NCI-H2227 (cell line): ENCODE measurements around the gene LRRC4B.

Experiments
- DNase-seq: peaks from one replicate; lab custom pipeline; 2025; ENCODE audit not compliant: unreplicated experiment; lab: John Stamatoyannopoulos, UW

The LRRC4B gene

DNA sequence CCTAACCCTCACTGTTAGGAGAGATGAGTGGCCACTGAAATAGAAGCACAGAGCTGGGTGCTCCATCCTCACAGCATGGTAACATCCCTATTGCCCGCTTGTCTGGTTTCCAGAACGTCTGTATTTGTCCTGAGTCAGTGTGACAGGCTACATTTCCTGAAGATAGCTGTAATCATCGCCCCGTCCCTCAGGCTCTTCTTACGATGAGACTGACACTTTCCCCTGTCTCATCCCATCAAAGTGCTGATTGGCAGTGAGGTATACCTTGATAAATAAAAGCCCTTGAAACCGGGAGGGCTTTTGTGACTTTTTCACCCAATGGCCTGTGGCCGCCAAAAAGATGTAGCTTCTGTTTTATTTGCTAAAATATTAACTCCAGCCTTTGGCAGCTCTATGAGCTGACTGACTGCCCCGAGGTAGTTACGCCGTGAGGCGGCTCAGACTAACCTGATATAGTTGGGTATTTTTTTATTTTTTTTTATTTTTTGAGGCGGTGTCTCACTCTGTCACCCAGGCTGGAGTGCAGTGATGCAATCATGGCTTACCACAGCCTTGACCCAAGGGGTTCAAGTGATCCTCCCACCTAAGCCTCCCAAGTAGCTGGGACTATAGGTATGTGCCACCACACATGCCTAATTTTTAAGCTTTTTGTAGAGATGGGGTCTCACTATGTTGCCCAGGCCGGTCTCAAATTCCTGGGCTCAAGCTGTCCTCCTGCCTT, 5.7 kb upstream of the LRRC4B start:
- no peak for DNase-seq

DNA sequence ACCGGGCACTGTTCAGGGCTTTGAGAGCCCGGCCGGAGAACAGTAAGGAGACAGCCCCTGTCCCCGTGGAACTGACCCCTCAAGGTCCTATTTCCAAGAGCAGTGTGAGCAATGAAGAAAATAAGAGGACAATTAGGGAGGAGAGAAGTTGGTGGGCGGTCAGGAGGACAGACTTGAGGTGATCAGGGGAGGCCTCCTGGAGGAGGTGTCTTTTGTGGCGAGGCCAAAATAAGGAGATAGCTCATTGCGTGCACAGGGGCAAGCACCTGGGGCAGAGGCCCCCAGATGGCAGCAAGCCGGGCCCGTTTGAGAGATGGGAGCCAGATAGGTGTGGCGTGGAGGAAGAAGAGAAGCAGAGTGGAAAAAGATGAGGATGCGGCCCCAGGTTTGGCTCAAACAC, 2.8 kb upstream of the LRRC4B start:
- DNase-seq = no peak

DNA sequence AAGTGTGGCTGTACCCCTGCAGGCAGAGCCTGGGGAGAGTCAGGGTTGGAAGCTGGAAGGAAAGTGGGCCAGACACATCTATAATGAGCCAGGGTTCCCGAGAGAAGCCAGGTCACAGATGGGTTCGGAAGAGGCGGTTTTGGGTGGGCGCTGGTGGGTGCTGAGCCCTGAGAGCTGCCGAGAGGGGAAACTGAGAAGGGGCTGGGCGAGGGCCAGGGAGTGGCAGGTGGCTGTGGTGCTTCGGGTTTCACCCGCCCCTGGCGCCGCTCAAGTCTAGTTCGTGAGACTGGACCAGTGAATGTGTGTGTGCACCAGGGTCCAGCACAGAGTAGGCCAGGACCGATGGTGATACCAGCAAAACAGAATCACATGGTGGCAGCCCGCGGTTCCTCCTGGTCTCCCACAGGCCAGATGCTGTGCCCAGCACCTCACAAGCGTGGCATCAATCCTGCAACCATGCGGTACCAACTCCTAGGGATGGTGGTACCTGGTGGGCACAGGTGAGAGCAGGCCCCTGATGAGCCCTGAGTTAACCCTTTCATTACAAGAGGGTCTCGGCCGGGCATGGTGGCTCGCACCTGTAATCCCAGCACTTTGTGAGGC, 1.8 kb upstream of the LRRC4B start:
- DNase-seq = no peak

DNA sequence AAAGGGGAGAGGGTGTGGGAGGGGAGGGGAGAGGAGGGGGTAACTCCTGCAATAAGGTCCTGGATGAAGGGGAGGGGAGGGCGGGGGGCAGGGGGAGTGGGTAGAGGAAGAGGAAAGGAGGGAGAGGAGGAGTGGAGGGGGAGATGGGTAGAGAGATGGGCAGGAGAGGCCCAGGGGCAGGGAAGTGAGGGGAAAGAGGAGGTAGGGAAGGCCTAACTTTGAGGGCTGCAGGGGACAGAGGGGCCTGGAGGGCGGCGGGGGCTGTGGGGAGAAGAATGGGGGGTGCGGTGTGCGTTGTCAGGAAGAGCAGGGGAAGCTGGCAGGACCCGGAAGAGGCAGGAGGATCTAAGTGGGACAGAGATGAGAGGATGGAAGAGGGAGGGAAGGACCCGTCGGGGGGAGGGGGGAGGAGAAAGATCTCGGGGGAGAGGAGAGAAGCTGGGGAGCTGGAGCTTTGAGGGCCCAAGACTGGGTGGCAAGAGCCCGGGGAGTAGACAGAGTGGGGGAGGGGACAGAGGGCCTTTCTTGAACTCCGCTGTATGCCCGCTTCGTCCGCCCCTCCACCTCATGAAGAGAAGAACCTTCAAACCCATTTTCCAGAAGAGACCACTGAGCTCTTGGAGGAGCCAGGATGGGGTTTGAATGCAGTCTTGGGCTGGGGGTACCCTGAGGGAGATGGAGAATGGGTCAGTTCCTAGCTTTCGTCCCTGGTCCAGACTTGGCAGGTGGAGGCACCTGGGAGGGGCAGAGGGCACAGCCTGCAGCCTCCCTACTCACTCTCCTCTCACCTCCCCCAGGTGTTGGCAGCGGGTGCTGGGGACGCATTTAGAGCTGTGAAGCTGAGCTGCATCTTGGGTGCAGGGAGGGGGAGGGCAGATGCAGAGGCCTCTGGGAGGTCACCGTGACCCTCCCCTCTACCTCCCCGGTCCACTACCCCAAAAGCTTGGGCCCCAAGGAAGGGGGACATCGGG, 778 bp upstream of the LRRC4B start:
- no peak for DNase-seq

DNA sequence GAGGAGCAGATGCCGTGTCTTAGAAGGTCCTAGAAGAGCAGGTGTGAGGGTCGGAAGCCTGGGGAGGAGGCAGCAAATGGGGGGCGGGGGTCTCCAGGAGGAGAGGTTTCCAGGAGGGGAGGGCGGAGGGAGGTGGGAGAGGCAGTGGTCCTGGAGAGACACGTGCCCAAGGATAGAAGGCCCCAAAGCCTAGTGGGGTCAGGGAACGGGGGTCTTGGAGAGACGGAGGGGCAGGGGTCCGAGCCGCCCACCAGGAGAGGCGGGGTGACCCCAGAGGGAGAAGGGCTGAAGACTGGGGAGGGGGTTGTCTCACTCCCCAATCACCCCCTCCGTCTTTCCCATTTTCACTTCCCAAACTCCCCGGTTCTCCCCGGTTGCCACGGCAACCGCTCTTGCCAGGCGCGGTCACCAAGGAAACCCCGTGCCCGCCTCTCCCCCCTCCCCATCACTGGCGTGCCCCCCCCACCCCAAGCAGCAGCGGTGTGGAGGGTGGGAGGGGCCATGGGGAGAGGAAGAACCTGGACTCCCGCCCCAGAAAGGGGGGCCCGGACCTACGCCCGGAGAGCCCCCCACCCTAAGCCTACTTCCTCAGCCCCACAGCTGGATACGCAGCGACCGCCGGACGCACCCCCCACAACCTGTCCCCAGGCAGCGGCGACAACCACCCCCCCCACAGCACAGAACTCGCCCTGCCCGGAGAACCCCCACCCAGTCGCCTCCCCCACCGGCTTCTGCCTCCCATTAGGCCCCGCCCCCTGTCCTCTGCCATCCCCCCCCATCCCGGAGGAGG, 988 bp downstream of the LRRC4B start:
- DNase-seq = peak; percentile 85

DNA sequence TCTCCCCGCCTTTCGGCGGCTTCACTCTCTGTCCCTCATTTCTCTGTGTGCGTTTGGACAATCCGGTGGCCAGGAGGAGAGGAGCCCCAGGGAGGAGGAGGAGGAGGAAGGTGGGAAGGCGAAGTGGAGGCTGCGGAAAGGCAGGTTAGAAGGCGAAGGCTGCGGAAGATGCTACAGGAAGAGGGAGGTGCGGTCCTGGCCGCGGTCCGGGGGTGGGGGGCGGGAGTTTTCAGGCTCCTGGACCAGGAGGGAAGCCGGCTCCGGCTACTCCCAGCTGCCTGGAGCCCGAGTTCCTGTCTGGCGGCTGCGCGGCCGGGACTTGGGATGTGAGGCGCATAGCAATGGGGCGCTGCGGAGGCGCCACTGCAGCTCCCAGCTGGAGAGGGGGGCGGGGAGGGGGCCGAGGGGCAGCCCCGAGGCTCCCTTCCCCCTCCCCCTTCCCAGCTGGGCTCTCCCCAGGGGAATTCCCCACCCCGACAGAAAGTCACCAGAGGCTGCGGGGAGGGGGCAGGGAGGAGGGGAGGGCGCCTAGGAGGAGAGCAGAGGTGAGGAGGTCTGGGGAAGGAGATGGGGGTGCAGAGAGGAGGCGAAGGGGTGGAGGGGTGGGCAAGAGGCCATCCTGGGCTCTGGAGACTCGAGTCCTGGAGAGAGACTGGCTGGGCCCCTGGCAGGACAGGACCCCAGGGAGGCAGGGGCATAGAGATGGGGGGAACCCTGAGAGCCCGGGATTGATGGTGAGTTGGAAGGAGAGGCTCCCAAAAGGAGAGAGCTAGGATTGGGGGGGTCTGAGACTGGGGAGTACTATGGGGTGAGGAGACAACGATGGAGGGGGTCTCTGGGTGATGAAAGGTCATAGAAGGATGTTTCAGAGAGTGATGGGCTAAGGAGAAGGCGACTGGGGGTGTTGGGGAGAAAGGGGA, 2.0 kb downstream of the LRRC4B start:
- DNase-seq = peak; percentile 42

DNA sequence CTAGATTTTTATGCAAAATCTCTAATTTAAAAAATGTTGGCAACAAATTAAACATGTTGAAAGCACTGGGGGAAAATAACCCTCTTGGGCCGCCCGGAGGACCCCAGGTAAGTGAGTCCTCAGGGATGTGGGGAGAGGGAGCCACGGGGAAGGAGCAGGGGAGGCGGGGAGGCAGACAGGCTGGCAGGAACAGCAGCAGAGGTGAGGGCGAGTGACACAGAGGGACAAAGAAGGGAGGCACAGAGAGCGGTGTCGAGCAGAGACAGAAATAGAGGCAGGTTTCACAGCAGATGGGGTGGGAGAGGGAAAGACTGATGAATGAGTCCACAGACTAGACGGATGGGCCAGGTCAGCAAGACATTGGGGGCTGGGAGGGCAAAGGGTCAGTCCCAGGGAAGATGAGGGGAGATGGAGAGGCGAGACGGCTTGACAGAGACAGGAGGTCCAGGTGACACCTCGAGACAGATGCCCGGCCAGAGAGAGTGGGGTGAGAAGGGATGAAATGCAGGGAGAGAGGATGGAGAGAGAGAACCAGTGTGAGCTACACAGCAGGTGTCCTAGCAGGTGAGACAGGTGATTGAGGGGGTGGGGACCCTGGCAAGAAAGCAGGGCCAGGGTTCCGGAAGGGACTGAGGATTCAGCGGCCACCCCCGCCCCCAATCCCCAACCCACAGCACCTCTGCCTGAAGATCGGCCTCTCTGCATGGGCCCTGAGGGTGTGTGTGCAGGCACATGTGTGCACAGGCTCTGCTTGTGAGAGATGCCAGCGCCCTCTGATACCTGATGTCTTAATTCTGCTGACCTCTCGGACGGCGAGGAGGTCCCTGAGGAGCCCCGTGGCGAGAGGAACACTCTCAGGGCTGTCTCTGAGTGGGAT, 3.8 kb downstream of the LRRC4B start:
- no peak for DNase-seq

DNA sequence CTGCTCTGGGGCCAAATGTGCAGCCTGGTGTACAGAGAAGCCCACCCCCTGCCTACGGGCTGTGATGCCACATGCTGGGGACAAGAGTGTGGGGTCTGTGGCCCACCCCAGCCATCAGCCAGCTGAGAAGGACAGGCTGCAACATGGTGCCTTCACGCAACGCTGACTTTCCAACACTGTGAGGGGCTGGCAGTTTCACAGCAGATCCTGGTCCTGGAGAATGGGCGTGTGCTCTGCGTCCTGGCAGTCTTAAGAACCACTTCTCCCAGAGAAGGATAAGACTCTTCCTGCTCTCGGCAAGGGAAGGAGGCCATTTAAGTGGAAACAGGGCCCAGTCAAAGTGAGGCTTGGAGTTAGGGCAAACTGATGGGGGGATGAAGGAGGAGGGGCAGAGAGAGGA, 4.6 kb downstream of the LRRC4B start:
- DNase-seq = no peak

DNA sequence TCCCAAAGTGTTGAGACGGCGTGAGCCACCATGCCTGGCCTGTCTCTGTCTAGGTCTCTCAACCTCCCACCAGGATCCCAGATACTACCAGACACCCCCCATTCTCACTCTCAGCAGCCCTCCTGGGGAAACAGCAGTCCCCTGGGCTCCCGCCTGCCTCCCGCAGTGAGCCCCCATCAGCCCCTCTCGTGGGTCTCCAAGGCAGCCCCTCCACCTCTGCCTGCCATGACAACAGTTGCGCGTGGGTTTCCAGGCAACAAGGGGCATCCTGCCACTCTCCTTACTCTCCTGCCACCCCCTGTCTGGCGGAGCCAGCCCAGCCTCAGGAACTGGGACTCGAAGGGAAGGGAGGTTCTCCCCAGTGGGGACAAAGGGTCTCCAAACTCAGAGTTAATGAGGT, 5.2 kb downstream of the LRRC4B start:
- DNase-seq = no peak

DNA sequence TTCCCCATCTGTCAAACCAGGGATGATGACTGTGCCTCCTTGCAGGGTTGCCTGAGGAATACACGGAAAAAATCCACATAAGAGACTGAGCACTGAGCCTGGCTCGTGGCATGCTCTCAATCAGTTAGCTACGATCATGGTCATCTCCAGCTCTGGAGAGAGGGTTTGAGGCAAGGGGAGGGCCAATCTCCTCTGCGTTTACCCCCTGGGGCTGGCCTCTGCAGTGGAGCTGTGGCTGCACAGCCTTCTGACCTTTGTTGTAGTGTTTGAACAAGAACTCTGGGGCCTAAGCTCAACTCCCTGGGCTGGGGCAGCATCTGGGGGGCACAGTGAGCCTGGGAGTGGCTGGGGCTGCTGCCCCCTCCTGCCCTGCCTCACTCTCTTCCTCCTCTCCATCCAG, 5.9 kb downstream of the LRRC4B start:
- DNase-seq = no peak

DNA sequence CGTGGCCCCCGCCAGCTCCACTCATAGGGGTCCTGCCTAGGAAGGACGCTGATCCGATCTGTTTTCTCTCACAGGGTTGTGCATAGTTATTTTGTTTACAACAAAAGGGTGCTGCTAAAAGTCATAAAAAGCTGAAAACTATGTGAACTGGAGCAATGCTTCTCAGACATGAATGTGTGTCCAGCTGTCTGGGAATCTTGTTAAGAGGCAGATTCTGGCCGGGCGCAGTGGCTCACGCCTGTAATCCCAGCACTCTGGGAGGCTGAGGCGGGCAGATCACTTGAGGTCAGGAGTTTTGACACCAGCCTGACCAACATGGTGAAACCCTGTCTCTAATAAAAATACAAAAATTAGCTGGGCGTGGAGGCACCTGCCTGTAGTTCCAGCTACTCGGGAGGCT, 8.6 kb downstream of the LRRC4B start:
- DNase-seq = no peak

DNA sequence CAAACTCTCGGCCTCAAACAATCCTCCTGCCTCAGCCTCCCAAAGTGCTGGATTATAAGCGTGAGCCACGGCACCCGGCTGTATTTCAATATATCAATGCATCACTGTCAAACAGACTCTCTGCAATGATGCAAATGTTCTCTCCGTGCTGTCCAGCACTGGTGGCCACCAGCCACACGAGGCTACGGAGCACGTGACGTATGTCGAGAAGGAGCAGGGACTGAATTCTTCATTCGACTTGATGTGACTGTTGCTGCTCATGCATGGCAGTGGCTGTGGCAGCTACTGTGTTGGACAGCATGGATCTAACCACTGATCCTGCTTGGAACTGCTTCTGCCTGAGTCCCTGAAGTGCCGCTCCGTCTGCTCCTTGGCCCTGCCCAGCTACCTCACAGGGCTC, 9.8 kb downstream of the LRRC4B start:
- DNase-seq = no peak

DNA sequence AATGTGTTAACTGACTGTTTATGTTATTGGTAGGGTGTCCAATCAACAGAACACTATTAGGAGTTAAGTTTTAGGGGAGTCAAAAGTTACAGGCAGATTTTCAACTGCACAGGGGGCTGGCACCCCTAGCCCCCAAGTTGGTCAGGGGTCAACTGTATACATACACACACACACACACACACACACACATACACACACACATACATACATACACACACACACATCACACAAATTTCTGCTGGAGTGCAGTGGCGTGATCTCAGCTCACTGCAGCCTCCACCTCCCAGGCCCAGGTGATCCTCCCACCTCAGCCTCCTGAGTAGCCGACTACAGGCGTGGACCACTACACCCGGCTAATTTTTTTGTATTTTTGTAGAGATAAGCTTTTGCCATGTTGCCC, 10.2 kb downstream of the LRRC4B start:
- DNase-seq = no peak

DNA sequence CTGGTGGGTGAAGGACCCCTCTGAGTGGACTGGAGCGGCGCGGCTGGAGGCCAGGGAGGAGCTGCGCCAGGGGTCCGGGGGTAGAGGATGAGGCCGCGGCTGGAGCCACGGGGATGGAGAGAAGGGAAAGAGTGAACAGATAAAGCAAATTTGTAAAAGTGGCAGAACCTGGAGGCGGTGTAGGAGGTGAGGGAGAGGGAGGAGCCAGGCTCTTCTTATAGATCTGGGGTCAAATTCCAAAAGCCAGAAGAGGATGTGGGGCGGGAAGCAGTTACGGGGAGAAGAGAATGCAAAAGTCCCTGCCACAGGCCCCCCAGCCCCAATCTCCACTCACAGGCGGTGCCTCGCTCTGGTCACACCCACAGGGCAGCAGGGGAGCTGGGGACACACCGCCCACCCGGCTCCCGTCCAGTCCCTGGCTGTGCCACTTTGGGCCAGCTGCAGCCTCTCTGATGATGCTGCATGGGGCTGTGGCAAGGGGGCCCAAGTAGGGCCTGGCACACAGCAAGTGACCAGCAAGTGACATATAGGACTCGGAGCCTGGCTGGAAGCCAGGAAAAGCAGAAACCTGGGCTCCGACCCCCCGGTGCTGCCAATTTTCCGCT, 11.1 kb downstream of the LRRC4B start:
- DNase-seq = no peak

DNA sequence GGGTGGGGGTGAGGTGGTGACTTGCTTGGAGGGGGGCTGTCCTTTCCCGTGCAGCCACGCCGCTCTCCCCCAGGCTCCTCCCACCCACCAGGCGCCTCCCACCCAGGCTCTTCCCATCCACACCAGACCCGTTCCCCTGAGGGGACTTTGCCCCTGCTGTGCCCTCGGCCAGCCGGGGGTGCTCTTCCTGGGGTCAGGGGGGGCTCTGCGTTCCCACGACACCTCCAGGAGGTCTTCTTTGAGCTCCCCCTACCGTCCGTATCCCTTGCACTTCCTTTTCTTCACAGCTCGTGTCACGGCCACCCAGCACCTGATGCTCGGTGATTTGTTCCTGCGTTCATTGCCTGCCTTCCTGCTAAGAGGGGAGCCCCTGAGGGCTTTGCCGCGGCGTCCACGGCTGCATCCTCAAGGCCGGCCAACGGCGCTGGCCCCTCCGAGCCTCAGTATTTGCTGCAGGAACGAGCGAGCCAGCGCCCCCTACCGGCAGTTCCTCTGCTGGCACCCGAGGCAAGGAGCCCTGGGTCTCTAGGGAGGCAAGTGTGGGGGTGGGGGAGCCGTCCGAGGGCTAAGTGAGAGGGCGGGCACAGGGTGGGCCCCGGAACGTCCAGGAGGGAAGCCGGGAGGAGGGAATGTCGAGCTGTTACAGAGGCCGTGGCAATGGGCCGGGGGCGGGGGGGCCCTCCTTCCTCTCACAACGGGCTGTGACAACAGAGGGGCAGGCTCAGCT, 11.8 kb downstream of the LRRC4B start:
- DNase-seq = peak; percentile 89

DNA sequence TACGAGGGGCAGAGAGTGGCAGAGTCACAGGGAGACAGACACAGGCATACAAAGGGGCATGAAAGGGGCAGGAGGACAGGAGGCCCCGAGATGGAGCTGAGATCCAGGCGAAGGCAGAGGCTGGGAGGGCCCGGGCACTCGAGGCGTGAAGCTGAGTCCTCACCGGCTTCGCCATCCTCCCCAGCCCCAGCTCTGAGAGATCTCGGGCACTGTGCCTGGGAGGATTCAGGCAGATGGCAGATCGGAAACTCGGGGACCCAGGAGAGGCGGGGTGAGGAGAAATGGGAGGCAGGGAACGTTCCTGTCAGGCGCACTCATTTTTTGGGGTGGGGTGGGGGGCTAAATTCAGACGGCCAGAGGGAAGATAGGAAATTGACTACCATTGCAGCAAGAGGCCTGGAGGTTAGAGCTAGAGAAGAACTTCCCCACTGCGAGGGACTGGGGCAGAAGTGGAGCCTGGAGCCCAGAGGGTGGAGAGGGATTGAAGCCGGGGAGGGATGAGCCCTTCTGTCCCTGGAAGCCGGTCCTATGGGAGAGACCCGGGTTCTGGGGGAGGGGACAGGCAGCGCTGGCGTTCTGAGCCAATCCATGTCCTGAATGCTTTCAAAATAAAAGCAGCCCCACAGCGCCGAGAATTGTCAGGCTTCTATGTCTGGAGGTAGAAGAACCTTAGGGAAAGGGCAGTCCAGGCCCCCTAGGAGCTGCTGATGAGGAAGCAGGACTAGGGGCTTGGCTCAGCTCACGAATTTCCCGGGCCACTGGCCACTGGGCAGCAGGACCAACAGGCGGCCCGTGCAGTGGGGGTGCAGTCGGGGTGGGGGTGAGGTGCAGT, 12.6 kb downstream of the LRRC4B start:
- peak; percentile 59 for DNase-seq

DNA sequence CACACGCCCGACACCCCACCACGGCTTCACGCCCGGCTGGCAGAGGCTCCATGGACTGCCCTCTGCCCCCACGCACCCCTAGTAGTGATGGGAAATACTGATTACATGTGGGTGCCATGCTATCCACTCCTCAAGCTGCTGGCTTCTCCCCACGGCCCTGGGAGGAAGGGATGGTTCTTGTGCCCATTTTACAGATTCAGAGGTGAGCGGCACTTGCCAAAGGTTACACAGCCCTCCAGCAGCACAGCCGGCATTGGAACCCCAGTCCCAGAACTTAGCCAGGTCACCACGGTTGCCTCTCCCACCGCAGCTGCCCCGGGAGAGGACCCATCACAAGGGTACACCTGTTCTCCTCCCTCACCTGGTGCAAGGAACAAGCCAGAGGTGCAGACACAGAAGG, 13.2 kb downstream of the LRRC4B start:
- DNase-seq = no peak
